Panc1 (cell line): Measurements from ENCODE around the gene SIM2. TPM values are rescaled to one million over a fixed set of nuclear protein-coding genes. Genes with fewer than 3 reads are reported as not detected.
"Not testable (repeated sequence)": the region's sequence is repeated elsewhere in the genome, so short reads cannot be mapped to it uniquely, and the experiment has no call there.

ENCODE experiments used
- ATAC-seq: fragments of 200-7000 bp; cut with Tn5 transposase; 2 replicates; pipeline ENCODE4 v1.9.1; 2020; ENCODE audit warnings: mild to moderate bottlenecking, moderate library complexity
- BruUV-seq: library from RNA; stranded (reverse); fragments of 400-500 nt; replicated peaks from 2 replicates; lab custom pipeline; 2021; lab: Mats Ljungman, UMichigan
- CTCF ChIA-PET: fragments of 300-600 bp; sonication (Branson Sonifier 250); formaldehyde crosslinking; loops from one replicate; lab custom pipeline; 2022; ENCODE audit warnings: antibody characterized with exemption; lab: Charles Lee
- POLR2A ChIA-PET: fragments of 300-600 bp; sonication (Branson Sonifier 250); formaldehyde crosslinking; loops from one replicate; lab custom pipeline; 2022; ENCODE audit warnings: antibody characterized with exemption; lab: Charles Lee
- DNase-seq: peaks from one replicate; pipeline ENCODE4 v3.0.0-alpha.2; 2010; ENCODE audit warnings: low read depth, low spot score
- H3K27ac ChIP-seq: 2 replicates; pipeline ENCODE4 v1.5.1; 2011; ENCODE audit warnings: mild to moderate bottlenecking, low read length, inconsistent platforms
- H3K27me3 ChIP-seq: fragments of 200-500 bp; sonication (Bioruptor generic); 2 replicates; pipeline ENCODE4 v1.6.0; 2014; ENCODE audit warnings: low read length, inconsistent platforms; ENCODE audit not compliant: control insufficient read depth, insufficient read depth
- H3K36me3 ChIP-seq: fragments of 200-500 bp; sonication (Bioruptor generic); 2 replicates; pipeline ENCODE4 v1.5.1; 2014; ENCODE audit warnings: inconsistent platforms, mild to moderate bottlenecking, low read length, moderate library complexity; ENCODE audit not compliant: control insufficient read depth, insufficient read depth
- H3K4me1 ChIP-seq: 2 replicates; pipeline ENCODE4 v1.5.1; 2011; ENCODE audit warnings: inconsistent platforms, mild to moderate bottlenecking, low read length, moderate library complexity; ENCODE audit not compliant: control insufficient read depth, insufficient read depth
- H3K4me3 ChIP-seq, 2 experiments: 2 replicates each; pipeline ENCODE4 v1.5.1; 2011 to 2012; ENCODE audit warnings: low read depth in 2 of 2, low read length in 2 of 2, mild to moderate bottlenecking in 2 of 2, inconsistent platforms in 1 of 2, moderate library complexity in 1 of 2
- H3K9me3 ChIP-seq: fragments of 200-500 bp; sonication (Bioruptor generic); 2 replicates; pipeline ENCODE4 v1.5.1; 2014; ENCODE audit warnings: low read depth, mild to moderate bottlenecking, inconsistent platforms, low read length, moderate library complexity; ENCODE audit not compliant: control insufficient read depth, insufficient read depth
- CTCF ChIP-seq: fragments of 450-650 bp; IDR thresholded peaks from 2 replicates; pipeline ENCODE4 v1.5.1; 2017; ENCODE audit warnings: mild to moderate bottlenecking
- POLR2AphosphoS5 ChIP-seq: IDR thresholded peaks from 2 replicates; pipeline ENCODE4 v1.6.1; 2012; ENCODE audit warnings: mild to moderate bottlenecking, low read depth, low read length, moderate library complexity
- REST ChIP-seq, 2 experiments: IDR thresholded peaks; 2 replicates each; pipeline ENCODE4 v1.6.1; 2011 to 2012; ENCODE audit warnings: low read depth in 2 of 2, control low read depth in 1 of 2, low read length in 1 of 2, mild to moderate bottlenecking in 1 of 2, moderate library complexity in 1 of 2; ENCODE audit not compliant: insufficient read depth in 1 of 2
- SIN3A ChIP-seq: IDR thresholded peaks from 2 replicates; pipeline ENCODE4 v1.6.1; 2012; ENCODE audit warnings: low read depth, mild to moderate bottlenecking, low read length, moderate library complexity, borderline replicate concordance; ENCODE audit not compliant: insufficient read depth
- TCF7L2 ChIP-seq: IDR thresholded peaks from 2 replicates; pipeline ENCODE4 v1.6.1; 2011; ENCODE audit warnings: mild to moderate bottlenecking, low read depth, low read length, inconsistent platforms
- in situ Hi-C: cut with HindIII; loops from 2 replicates; pipeline ENCODE4 v1.10.0; 2016; ENCODE audit warnings: low sequenced_read_pairs, low pct_unique_long_range_greater_than_20kb
- intact Hi-C: fragments of 100-400 bp; cut with micrococcal nuclease; formaldehyde crosslinking; loops from one replicate; pipeline ENCODE4 v1.10.0; 2022; ENCODE audit not compliant: unreplicated experiment
- total RNA-seq: library from RNA; stranded (reverse); gene quantifications from one replicate; pipeline ENCODE4 v1.2.1, GENCODE V29; 2021; ENCODE audit not compliant: unreplicated experiment

The SIM2 gene
- total RNA-seq, 1 experiment from 2014 or later = 11.5 TPM

GRCh38 chr21:36668713-36669112 is 30.2 kb upstream of the SIM2 start:
- peak; percentile 60; the same call in 1 of the 2 replicates for ATAC-seq
- no peak for DNase-seq
- intact Hi-C loops = no loop called here
- TF ChIP-seq CTCF (no peak), TCF7L2 (no peak), POLR2AphosphoS5 (no peak), SIN3A (no peak), REST (IDR thresholded peaks at IDR 0.05; ENCODE audit: insufficient read depth in 1 of 2, low read depth in 2 of 2, low read length in 1 of 2) (no peak)
- in situ Hi-C loops = no loop called here
- Histone ChIP-seq H3K36me3 (no peaks in the 10 kb centered on the region), H3K27ac (no peak overlapping the region), H3K9me3 (no peaks in the 10 kb centered on the region), H3K4me3 (no peak overlapping the region), H3K27me3 (no peaks in the 10 kb centered on the region), H3K4me1 (no peaks in the 10 kb centered on the region)
- POLR2A ChIA-PET = interaction anchor here (0.6 kb wide), 1 partner anchor 304 kb away, joined by 4 read pairs; no protein-coding TSS in a partner anchor
- BruUV-seq = no TSS peak
- CTCF ChIA-PET = no interaction called here

GRCh38 chr21:36671836-36672235 is 27.1 kb upstream of the SIM2 start:
- no peak overlapping the region for H3K27ac ChIP-seq
- no peaks in the 10 kb centered on the region for H3K4me1 ChIP-seq
- intact Hi-C loops = no loop called here
- DNase-seq (no peak), ATAC-seq (no peak)
- ChIA-PET CTCF (no interaction called here), POLR2A (no interaction called here)
- TF ChIP-seq CTCF (no peak), SIN3A (no peak), POLR2AphosphoS5 (no peak), TCF7L2 (no peak), REST (IDR thresholded peaks at IDR 0.05; ENCODE audit: insufficient read depth in 1 of 2, low read depth in 2 of 2, low read length in 1 of 2) (no peak)
- no peaks in the 10 kb centered on the region for H3K9me3 ChIP-seq
- H3K36me3 ChIP-seq = no peaks in the 10 kb centered on the region
- H3K4me3 ChIP-seq = no peak overlapping the region
- in situ Hi-C loops = no loop called here
- BruUV-seq = no TSS peak
- H3K27me3 ChIP-seq = no peaks in the 10 kb centered on the region

- BruUV-seq, CTCF ChIA-PET, intact Hi-C loops, H3K27ac ChIP-seq, H3K4me3 ChIP-seq, H3K4me1 ChIP-seq, ATAC-seq, H3K9me3 ChIP-seq, H3K36me3 ChIP-seq, H3K27me3 ChIP-seq, POLR2A ChIA-PET, DNase-seq, in situ Hi-C loops: not testable (repeated sequence)
These were observed 26.6 kb upstream of the SIM2 start for GRCh38 chr21:36672296-36672695.
